ENCODE measurements around the gene SPATA17. TPM values are rescaled to one million over a fixed set of nuclear protein-coding genes. Genes with fewer than 3 reads are reported as not detected.
"Not testable (repeated sequence)": the region's sequence is repeated elsewhere in the genome, so short reads cannot be mapped to it uniquely, and the experiment has no call there.

SPATA17 gene
- total and polyA plus RNA-seq, 10 of the 15 experiments (the other 5 are each of a cell fraction or from before 2014, with no cell fraction given) = 0.08 to 0.27 (median 0.11) TPM; not detected in 6

DNA sequence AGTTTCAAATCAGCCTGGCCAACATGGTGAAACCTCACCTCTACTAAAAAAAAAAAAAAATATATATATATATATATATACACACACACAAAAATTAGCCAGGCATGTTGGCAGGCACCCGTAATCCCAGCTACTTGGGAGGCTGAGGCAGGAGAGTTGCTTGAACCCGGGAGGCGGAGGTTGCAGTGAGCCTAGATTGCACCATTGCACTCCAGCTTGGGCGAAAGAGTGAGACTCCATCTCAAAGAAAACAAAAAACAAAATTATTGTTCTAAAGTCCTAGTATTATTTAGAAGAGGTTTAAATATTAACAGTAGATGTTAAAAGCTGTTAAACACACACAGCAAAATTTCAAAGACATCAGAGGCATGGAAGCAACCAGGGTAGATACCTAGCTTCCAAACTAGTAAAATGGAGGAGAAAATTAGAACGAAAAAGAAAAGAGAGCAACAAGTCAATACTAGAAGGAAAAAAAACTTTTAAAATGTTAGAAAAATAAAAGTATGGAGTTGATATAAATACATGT, 46.8 kb upstream of the SPATA17 start:
- intact Hi-C loops (cut with micrococcal nuclease; ENCODE audit: unreplicated experiment); RAD21 ChIA-PET (ENCODE audit: unreplicated experiment); CTCF ChIA-PET; H3K4me1 ChIP-seq (ENCODE audit: control insufficient read depth, insufficient read depth, low read length); in situ Hi-C loops (cut with MboI); POLR2A ChIA-PET; H3K36me3 ChIP-seq (ENCODE audit: control insufficient read depth in 2 of 2, insufficient read depth in 2 of 2, low read length in 1 of 2); H3K27me3 ChIP-seq (replicated peaks in 1 of 2; ENCODE audit: control insufficient read depth in 2 of 2, insufficient read depth in 2 of 2, low read length in 1 of 2); ATAC-seq; H3K9ac ChIP-seq (ENCODE audit: control insufficient read depth, insufficient read depth, low read length); H3K9me3 ChIP-seq (replicated peaks; ENCODE audit: control insufficient read depth, insufficient read depth, low read length); H4K20me1 ChIP-seq (ENCODE audit: control insufficient read depth, insufficient read depth); H2AFZ ChIP-seq (ENCODE audit: control insufficient read depth, low read depth, low read length); H3K4me3 ChIP-seq; FAIRE-seq; H3K27ac ChIP-seq (ENCODE audit: control insufficient read depth, insufficient read depth); H3K4me2 ChIP-seq (ENCODE audit: control insufficient read depth, insufficient read depth); BruUV-seq (replicated peaks); H3K79me2 ChIP-seq (ENCODE audit: control insufficient read depth, insufficient read depth, low read length); DNase-seq (ENCODE audit: low read depth, low spot score): not testable (repeated sequence)
- 99% methylated on average over 5 of the region's 5 CpGs for WGBS (ENCODE audit: insufficient coverage, insufficient replicate concordance, low lambda C conversion rate, missing lambda C conversion rate)
- SMC1A ChIA-PET (ENCODE audit: uncharacterized antibody, unreplicated experiment) = interaction anchor here (0.7 kb wide), 1 partner anchor 46 kb away, joined by 3 read pairs; no protein-coding TSS in a partner anchor

DNA sequence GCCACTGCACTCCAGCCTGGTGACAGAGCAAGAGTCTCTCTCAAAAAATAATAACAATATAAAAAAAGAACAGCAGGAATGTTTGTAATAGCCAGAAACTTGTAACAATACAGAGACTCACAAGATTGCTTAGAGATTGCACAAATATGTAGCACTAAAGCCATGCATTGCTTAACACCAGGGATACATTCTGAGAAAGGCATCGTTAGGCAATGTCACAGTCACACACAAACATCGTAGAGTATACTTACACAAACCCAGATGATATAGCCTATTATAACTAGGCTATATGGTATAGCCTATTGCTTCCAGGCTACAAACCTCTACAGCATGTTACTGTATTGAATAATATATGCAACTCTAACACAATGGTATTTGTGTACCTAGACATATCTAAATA, 45.6 kb upstream of the SPATA17 start:
- no peak overlapping the region for H3K9ac ChIP-seq (ENCODE audit: control insufficient read depth, insufficient read depth, low read length)
- no peaks in the 10 kb centered on the region for H3K9me3 ChIP-seq (replicated peaks; ENCODE audit: control insufficient read depth, insufficient read depth, low read length)
- no peaks in the 10 kb centered on the region for H4K20me1 ChIP-seq (ENCODE audit: control insufficient read depth, insufficient read depth)
- ChIA-PET POLR2A (no interaction called here), SMC1A (ENCODE audit: uncharacterized antibody, unreplicated experiment) (interaction anchor here (1.1 kb wide), 1 partner anchor 12 kb away, joined by 3 read pairs; no protein-coding TSS in a partner anchor), CTCF (no interaction called here), RAD21 (ENCODE audit: unreplicated experiment) (no interaction called here)
- H3K4me1 ChIP-seq (ENCODE audit: control insufficient read depth, insufficient read depth, low read length) = no peaks in the 10 kb centered on the region
- intact Hi-C loops (cut with micrococcal nuclease; ENCODE audit: unreplicated experiment) = no loop called here
- no peaks in the 10 kb centered on the region for H3K27me3 ChIP-seq (replicated peaks in 1 of 2; ENCODE audit: control insufficient read depth in 2 of 2, insufficient read depth in 2 of 2, low read length in 1 of 2)
- no peaks in the 10 kb centered on the region for H3K79me2 ChIP-seq (ENCODE audit: control insufficient read depth, insufficient read depth, low read length)
- FAIRE-seq = no peak
- no peak overlapping the region for H2AFZ ChIP-seq (ENCODE audit: control insufficient read depth, low read depth, low read length)
- H3K27ac ChIP-seq (ENCODE audit: control insufficient read depth, insufficient read depth) = no peak overlapping the region
- H3K36me3 ChIP-seq (ENCODE audit: control insufficient read depth in 2 of 2, insufficient read depth in 2 of 2, low read length in 1 of 2) = no peaks in the 10 kb centered on the region
- TF ChIP-seq CBFB (IDR thresholded peaks at IDR 0.05; ENCODE audit: low read depth) (no peak), JUNB (IDR thresholded peaks at IDR 0.05) (no peak), CBX3 (IDR thresholded peaks at IDR 0.05; ENCODE audit: borderline replicate concordance, low read depth) (no peak), HDAC2 (IDR thresholded peaks at IDR 0.05) (no peak), CREM (IDR thresholded peaks at IDR 0.05; ENCODE audit: low read depth) (no peak), FOXK2 (IDR thresholded peaks at IDR 0.05) (no peak), PAX8 (IDR thresholded peaks at IDR 0.05) (no peak), NR2C1 (IDR thresholded peaks at IDR 0.05) (no peak), ZBED1 (IDR thresholded peaks at IDR 0.05; ENCODE audit: borderline replicate concordance) (no peak), ZSCAN29 (IDR thresholded peaks at IDR 0.05) (no peak)
- no peak overlapping the region for H3K4me2 ChIP-seq (ENCODE audit: control insufficient read depth, insufficient read depth)
- ATAC-seq = no peak
- H3K4me3 ChIP-seq = no peak overlapping the region
- BruUV-seq (replicated peaks) = no TSS peak
- in situ Hi-C loops (cut with MboI) = no loop called here
- DNase-seq (ENCODE audit: low read depth, low spot score) = no peak
- WGBS (ENCODE audit: insufficient coverage, insufficient replicate concordance, low lambda C conversion rate, missing lambda C conversion rate) = 95% methylated on average over 2 of the region's 2 CpGs

All from GM12878 (cell line).